PC-3 (cell line): ENCODE data around the gene MRPS34.

ENCODE experiments used
- CTCF ChIP-seq: fragments of 300-600 bp; sonication (generic); conservative IDR thresholded peaks from 2 replicates; pipeline ENCODE4 v1.5.1; 2017; ENCODE audit warnings: antibody characterized with exemption, low read depth, mild to moderate bottlenecking, low read length
- EZH2phosphoT487 ChIP-seq: fragments of 300-600 bp; sonication (generic); IDR thresholded peaks from 2 replicates; pipeline ENCODE4 v1.6.1; 2018; ENCODE audit warnings: mild to moderate bottlenecking, antibody characterized with exemption, low read length, borderline replicate concordance

GRCh38 chr16:1788708-1789100, 15.8 kb upstream of the MRPS34 start:
- TF ChIP-seq CTCF (no peak), EZH2phosphoT487 (no peak)
